Measurements from ENCODE around the gene CNPY3. TPM values are rescaled to one million over a fixed set of nuclear protein-coding genes. Genes with fewer than 3 reads are reported as not detected.

The CNPY3 gene
- polyA plus RNA-seq, 1 of the 3 experiments (the other 2 are of a cell fraction) = 77.5 TPM

- peak; percentile 48 for TF ChIP-seq IRF3 (IDR thresholded peaks at IDR 0.05; ENCODE audit: low read depth, low read length)
- no peak; the same call in 1 of the 2 replicates for TF ChIP-seq YY1 (IDR thresholded peaks at IDR 0.05; ENCODE audit: low read depth)
- TF ChIP-seq EP300 (IDR thresholded peaks at IDR 0.05; ENCODE audit: borderline replicate concordance in 1 of 2, low read depth in 1 of 2, low read length in 1 of 2) = no peak
- TF ChIP-seq ZBTB33 (IDR thresholded peaks at IDR 0.05; ENCODE audit: borderline replicate concordance, low read depth) = no peak
These were observed 55.0 kb downstream of the CNPY3 start, which contains the start of gene PPP2R5D (continued) for GRCh38 chr6:42984001-42984923.

GRCh38 chr6:42984924-42985475, 55.7 kb downstream of the CNPY3 start:
- no peak for DNase-seq
- Histone ChIP-seq H4K20me1 (ENCODE audit: insufficient read depth) (no peaks in the 10 kb centered on the region), H3K27me3 (ENCODE audit: insufficient read depth) (no peaks in the 10 kb centered on the region), H2AFZ (ENCODE audit: low read depth) (no peak overlapping the region), H3K4me3 (ENCODE audit: low read depth in 2 of 2, low read length in 1 of 2) (peak overlapping the region; percentile 69 to 70), H3K9me3 (no peaks in the 10 kb centered on the region), H3K4me2 (peak overlapping the region; percentile 71), H3F3A (replicated peaks; ENCODE audit: insufficient read depth) (peaks cover 3% of the 10 kb centered on the region), H3K9ac (peak overlapping the region; percentile 79), H3K79me2 (ENCODE audit: insufficient read depth) (peaks cover 37% of the 10 kb centered on the region), H3K4me1 (ENCODE audit: control insufficient read depth in 1 of 2, insufficient read depth in 2 of 2, low read depth in 1 of 2, low read length in 1 of 2) (peaks cover 17 to 20% of the 10 kb centered on the region in 2 experiments; a peak in 3 of 4 replicates), H3K9me2 (no peaks in the 10 kb centered on the region), H3K27ac (ENCODE audit: low read depth in 2 of 2, low read length in 1 of 2) (peak overlapping the region; percentile 34 to 73; a peak in 2 of 4 replicates), H3K36me3 (replicated peaks in 1 of 2; ENCODE audit: control insufficient read depth in 1 of 2, insufficient read depth in 2 of 2, low read length in 1 of 2) (peaks cover 10 to 12% of the 10 kb centered on the region in 2 experiments)
- ChIA-PET POLR2A (interaction anchor here (0.7 to 1.8 kb wide), 4 partner anchors 9 to 159 kb away, joined by 3 to 14 read pairs (median 4); partner anchors contain the start of gene CNPY3), CTCF (interaction anchor here (0.6 to 1.6 kb wide), 4 partner anchors 24 to 447 kb away, joined by 3 to 4 read pairs (median 3); no protein-coding TSS in a partner anchor)
- 20% methylated on average over 12 of the region's 13 CpGs for WGBS (ENCODE audit: low lambda C conversion rate)
- TF ChIP-seq SMC3 (IDR thresholded peaks at IDR 0.05; ENCODE audit: low read depth, low read length) (no peak), FOXM1 (IDR thresholded peaks at IDR 0.05; ENCODE audit: low read depth) (no peak), USF2 (IDR thresholded peaks at IDR 0.05; ENCODE audit: borderline replicate concordance, low read depth, low read length) (no peak)
